OCI-LY1 (cell line): ENCODE results near the gene DGCR6.
"Not testable (repeated sequence)": the region's sequence is repeated elsewhere in the genome, so short reads cannot be mapped to it uniquely, and the experiment has no call there.

Source experiments
- H2AFZ ChIP-seq: fragments of 200-600 bp; sonication (generic), shearing (Covaris generic); 2 replicates; pipeline ENCODE4 v1.6.0; 2014; ENCODE audit warnings: antibody characterized with exemption, mild to moderate bottlenecking, low read length
- H3F3A ChIP-seq: fragments of 200-600 bp; sonication (generic), shearing (Covaris generic); 2 replicates; pipeline ENCODE4 v1.6.0; 2014; ENCODE audit warnings: mild to moderate bottlenecking, antibody characterized with exemption, low read length, moderate library complexity; ENCODE audit not compliant: insufficient read depth
- H3K27ac ChIP-seq: fragments of 200-600 bp; sonication (generic); 2 replicates; pipeline ENCODE4 v1.5.1; 2014; ENCODE audit warnings: low read length, mixed run types, mild to moderate bottlenecking, low read depth; ENCODE audit not compliant: poor library complexity, severe bottlenecking
- H3K27me3 ChIP-seq: fragments of 200-600 bp; sonication (generic); 2 replicates; pipeline ENCODE4 v1.6.0; 2014; ENCODE audit warnings: antibody characterized with exemption, mild to moderate bottlenecking, low read length, moderate library complexity; ENCODE audit not compliant: insufficient read depth
- H3K36me3 ChIP-seq: fragments of 200-600 bp; sonication (generic); 2 replicates; pipeline ENCODE4 v1.6.1; 2014; ENCODE audit warnings: mild to moderate bottlenecking, antibody characterized with exemption, low read length, moderate library complexity, mixed read lengths; ENCODE audit not compliant: insufficient read depth
- H3K4me1 ChIP-seq: fragments of 200-600 bp; sonication (generic); 2 replicates; pipeline ENCODE4 v1.5.1; 2014; ENCODE audit warnings: mild to moderate bottlenecking, low read length, moderate library complexity; ENCODE audit not compliant: insufficient read depth, severe bottlenecking
- H3K4me2 ChIP-seq: fragments of 200-600 bp; sonication (generic), shearing (Covaris generic); 2 replicates; pipeline ENCODE4 v1.6.1; 2014; ENCODE audit warnings: low read length
- H3K4me3 ChIP-seq: fragments of 200-600 bp; sonication (generic); 2 replicates; pipeline ENCODE4 v1.5.1; 2014; ENCODE audit warnings: low read length, low read depth, mild to moderate bottlenecking, mixed read lengths; ENCODE audit not compliant: poor library complexity, severe bottlenecking
- H3K79me2 ChIP-seq: fragments of 200-600 bp; shearing (Covaris generic); 2 replicates; pipeline ENCODE4 v1.6.1; 2016; ENCODE audit warnings: mixed run types, low read length, mixed read lengths; ENCODE audit not compliant: insufficient read depth
- H3K9ac ChIP-seq: fragments of 200-600 bp; sonication (generic), shearing (Covaris generic); 2 replicates; pipeline ENCODE4 v1.6.1; 2014; ENCODE audit warnings: mild to moderate bottlenecking, low read length, mixed read lengths
- H3K9me2 ChIP-seq: fragments of 200-600 bp; sonication (generic), shearing (Covaris generic); 2 replicates; pipeline ENCODE4 v1.6.1; 2014; ENCODE audit warnings: low read depth, mild to moderate bottlenecking, low read length, mixed read lengths
- H3K9me3 ChIP-seq: fragments of 200-600 bp; shearing (Covaris generic); 2 replicates; pipeline ENCODE4 v1.6.1; 2014; ENCODE audit warnings: low read length, mixed read lengths
- H4K20me1 ChIP-seq: fragments of 200-600 bp; sonication (generic), shearing (Covaris generic); 2 replicates; pipeline ENCODE4 v1.6.0; 2016; ENCODE audit warnings: mild to moderate bottlenecking, low read length; ENCODE audit not compliant: insufficient read depth
- EZH2 ChIP-seq: fragments of 200-600 bp; sonication (generic), shearing (Covaris generic); IDR thresholded peaks from 2 replicates; pipeline ENCODE4 v1.8.0; 2017; ENCODE audit warnings: borderline replicate concordance, mixed run types, mild to moderate bottlenecking, antibody characterized with exemption, low read length, moderate library complexity, mixed read lengths
- TF ChIP-seq, protein P1 (sequence below): fragments of 200-600 bp; sonication (generic), shearing (Covaris generic); IDR thresholded peaks from 2 replicates; pipeline ENCODE4 v1.5.1; 2017; ENCODE audit warnings: mild to moderate bottlenecking, antibody characterized with exemption, low read length, moderate library complexity, mixed read lengths

DGCR6 gene

DNA sequence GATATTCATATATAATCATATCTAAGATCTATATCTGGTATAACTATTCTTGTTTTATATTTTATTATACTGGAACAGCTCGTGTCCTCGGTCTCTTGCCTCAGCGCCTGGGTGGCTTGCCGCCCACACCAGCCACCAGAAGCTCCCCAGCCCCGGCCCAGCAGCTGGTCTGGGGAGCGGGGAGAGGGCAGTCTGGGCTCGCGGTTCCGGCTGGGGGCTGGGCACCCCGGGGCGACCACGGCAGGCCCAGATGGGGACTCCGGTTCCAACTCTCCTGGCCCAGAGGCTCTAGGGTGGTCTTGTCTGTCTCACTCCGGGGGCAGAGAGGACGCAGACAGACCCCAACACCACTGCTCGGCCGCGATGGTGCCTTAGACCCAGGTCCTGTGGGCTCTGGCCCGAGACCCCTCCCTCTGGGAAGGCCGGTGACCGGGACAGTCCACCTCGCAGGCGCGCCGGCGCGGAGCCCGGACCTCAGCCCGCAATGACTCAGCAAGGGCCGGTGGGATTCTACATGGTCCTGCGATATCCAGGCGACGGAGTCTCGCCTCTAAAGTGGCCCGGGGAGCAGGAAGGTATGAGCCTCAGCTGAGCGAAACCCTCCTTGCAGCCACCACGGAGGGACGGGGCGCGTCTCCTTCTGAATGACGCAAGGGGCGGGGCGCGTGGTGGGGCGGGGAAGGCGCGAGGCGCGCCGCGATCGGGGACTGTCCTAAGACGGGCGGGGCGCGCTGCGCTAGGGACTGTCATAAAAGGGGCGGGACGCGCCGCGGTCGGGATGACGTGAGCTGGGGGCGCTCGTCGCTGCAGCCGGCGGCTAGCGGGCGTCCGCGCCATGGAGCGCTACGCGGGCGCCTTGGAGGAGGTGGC is at the start of gene DGCR6:
Gene DGCR6, plus strand, starts transcription at position 781 of the 870 bp plus-strand sequence. Its CDS starts 55 bp downstream, at position 836.
- Histone ChIP-seq H3K4me1 (no peaks in the 10 kb centered on the region), H3K27ac (no peak within 1 kb of the TSS), H3K36me3 (no peaks in the 10 kb centered on the region), H3K9ac (no peak within 1 kb of the TSS), H3K9me2 (no peaks in the 10 kb centered on the region), H4K20me1 (no peaks in the 10 kb centered on the region), H3K79me2 (no peaks in the 10 kb centered on the region), H3K4me2 (no peak within 1 kb of the TSS), H3K27me3 (no peaks in the 10 kb centered on the region), H3K9me3 (no peaks in the 10 kb centered on the region), H2AFZ (no peak within 1 kb of the TSS), H3F3A (no peaks in the 10 kb centered on the region), H3K4me3 (no peak within 1 kb of the TSS)
- no peak for TF ChIP-seq EZH2
- TF ChIP-seq, protein P1, sequence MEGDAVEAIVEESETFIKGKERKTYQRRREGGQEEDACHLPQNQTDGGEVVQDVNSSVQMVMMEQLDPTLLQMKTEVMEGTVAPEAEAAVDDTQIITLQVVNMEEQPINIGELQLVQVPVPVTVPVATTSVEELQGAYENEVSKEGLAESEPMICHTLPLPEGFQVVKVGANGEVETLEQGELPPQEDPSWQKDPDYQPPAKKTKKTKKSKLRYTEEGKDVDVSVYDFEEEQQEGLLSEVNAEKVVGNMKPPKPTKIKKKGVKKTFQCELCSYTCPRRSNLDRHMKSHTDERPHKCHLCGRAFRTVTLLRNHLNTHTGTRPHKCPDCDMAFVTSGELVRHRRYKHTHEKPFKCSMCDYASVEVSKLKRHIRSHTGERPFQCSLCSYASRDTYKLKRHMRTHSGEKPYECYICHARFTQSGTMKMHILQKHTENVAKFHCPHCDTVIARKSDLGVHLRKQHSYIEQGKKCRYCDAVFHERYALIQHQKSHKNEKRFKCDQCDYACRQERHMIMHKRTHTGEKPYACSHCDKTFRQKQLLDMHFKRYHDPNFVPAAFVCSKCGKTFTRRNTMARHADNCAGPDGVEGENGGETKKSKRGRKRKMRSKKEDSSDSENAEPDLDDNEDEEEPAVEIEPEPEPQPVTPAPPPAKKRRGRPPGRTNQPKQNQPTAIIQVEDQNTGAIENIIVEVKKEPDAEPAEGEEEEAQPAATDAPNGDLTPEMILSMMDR: no peak

DNA sequence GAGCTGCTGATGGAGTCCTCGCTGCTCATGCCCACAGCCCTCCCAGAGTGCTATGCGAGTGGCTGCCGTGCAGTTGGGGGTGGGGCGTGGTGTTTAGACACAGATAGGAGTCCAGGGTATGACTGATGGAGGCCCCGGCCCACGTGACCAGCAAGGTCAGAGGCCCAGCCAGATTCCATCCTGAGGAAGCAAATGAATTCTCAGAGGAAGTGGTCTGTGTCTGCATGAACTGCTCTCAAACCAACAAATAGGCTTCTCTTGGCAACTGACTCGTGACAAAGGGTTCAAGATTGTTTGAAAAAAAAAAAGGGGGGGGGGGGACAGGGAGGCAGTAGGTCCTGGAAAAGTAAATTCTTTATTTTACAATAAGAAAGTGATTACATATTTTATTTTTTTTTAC is 46.8 kb upstream of the DGCR6 start:
- H3K9me2 ChIP-seq, H4K20me1 ChIP-seq, H3K9me3 ChIP-seq, H3K27me3 ChIP-seq, H3K4me1 ChIP-seq, H3F3A ChIP-seq, H3K4me3 ChIP-seq, H3K27ac ChIP-seq, H3K79me2 ChIP-seq, H3K4me2 ChIP-seq, H2AFZ ChIP-seq, H3K36me3 ChIP-seq, H3K9ac ChIP-seq: not testable (repeated sequence)

DNA sequence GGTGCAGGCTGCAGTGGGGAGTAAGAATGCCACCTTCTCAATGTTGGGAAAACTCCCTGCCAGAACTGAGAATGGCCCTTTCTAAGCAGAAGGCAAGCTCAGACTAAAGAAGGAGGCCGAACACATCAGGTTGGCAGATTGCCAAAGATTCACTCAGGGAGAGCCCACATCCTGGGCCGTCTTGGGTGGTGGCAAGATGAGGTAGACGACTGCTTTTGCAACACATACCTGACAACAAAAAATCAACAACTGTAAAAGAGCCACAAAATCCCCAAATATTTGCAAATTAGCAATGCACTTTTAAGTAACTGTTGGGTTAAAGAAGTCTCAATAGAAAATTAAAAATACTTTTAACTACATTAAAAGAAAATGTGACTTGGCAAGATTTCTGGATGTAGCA is 24.9 kb upstream of the DGCR6 start:
- not testable (repeated sequence) for H3K27me3 ChIP-seq, H3K9me2 ChIP-seq, H3K4me3 ChIP-seq, H3K4me1 ChIP-seq, H3F3A ChIP-seq, H3K27ac ChIP-seq, H3K4me2 ChIP-seq, H3K9me3 ChIP-seq, H3K9ac ChIP-seq, H3K79me2 ChIP-seq, H3K36me3 ChIP-seq, H4K20me1 ChIP-seq, H2AFZ ChIP-seq

DNA sequence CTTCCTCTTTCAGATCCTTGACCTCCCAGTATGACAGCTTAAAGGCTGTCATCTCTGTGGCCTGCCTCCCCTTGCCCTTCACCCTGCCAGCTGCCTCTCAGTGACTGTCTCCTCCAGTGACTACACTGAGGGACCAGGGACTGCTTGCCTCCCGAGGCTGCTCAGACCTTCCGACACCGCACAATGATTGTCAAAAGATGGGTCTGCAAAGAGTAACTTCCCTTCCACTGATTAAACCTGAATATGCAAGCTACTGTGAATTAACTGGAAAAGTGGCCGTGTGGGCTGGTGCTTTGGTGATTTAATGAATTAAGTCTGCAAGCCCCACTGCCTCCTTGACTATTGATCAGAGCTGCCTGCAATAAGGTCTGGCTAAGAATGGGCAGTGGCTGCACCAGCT is 21.7 kb upstream of the DGCR6 start:
- H3K9ac ChIP-seq, H3K9me3 ChIP-seq, H3K36me3 ChIP-seq, H3K79me2 ChIP-seq, H3K4me3 ChIP-seq, H3K27me3 ChIP-seq, H3K4me1 ChIP-seq, H3F3A ChIP-seq, H4K20me1 ChIP-seq, H3K4me2 ChIP-seq, H3K27ac ChIP-seq, H3K9me2 ChIP-seq, H2AFZ ChIP-seq: not testable (repeated sequence)
